DOHH2 (cell line): ENCODE measurements around the gene GABARAPL2.

ENCODE experiments used
- EZH2phosphoT487 ChIP-seq: fragments of 200-600 bp; sonication (generic); IDR thresholded peaks from 2 replicates; pipeline ENCODE4 v1.6.1; 2017; ENCODE audit warnings: borderline replicate concordance, mild to moderate bottlenecking, antibody characterized with exemption, low read length, moderate library complexity, mixed read lengths
- TF ChIP-seq, protein P1 (sequence below): fragments of 200-600 bp; sonication (generic); IDR thresholded peaks from one replicate; pipeline ENCODE4 v1.5.1; 2014; ENCODE audit warnings: antibody characterized with exemption, mild to moderate bottlenecking, low read depth, low read length; ENCODE audit not compliant: poor library complexity, severe bottlenecking

DNA sequence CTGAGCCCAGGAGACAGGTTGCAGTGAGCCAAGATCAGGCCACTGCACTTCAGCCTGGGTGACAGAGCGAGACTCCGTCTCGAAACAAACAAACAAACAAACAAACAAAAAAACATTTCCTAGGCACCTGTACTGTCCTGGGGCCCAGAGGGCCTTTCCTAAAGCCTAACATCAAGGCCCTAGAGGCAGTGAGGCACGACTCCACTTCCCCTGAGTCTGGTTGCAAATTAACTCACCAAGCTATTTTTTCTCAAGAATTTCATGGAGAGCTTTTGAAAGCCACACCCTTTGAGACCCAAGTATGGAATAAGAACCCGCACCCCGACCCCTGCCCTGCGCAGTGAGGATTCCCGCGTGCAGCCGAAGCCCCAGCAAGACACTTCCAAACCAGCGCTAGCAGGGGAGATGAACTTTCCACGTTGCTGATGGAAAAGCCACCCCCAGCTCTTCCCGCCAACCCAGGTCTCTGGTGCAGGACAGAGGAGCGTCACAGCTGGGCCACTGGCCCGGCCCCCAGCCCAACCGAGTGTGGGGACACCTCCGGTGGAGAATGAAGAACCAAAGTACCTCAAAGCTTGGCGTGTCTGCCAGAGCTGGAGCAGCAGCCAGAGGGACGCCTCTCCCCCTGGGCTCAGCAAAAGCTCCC lies 31.5 kb upstream of the GABARAPL2 start:
- TF ChIP-seq EZH2phosphoT487 = no peak
- TF ChIP-seq, protein P1, sequence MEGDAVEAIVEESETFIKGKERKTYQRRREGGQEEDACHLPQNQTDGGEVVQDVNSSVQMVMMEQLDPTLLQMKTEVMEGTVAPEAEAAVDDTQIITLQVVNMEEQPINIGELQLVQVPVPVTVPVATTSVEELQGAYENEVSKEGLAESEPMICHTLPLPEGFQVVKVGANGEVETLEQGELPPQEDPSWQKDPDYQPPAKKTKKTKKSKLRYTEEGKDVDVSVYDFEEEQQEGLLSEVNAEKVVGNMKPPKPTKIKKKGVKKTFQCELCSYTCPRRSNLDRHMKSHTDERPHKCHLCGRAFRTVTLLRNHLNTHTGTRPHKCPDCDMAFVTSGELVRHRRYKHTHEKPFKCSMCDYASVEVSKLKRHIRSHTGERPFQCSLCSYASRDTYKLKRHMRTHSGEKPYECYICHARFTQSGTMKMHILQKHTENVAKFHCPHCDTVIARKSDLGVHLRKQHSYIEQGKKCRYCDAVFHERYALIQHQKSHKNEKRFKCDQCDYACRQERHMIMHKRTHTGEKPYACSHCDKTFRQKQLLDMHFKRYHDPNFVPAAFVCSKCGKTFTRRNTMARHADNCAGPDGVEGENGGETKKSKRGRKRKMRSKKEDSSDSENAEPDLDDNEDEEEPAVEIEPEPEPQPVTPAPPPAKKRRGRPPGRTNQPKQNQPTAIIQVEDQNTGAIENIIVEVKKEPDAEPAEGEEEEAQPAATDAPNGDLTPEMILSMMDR = no peak
